ENCODE measurements around the gene CERS6.
"Not testable (repeated sequence)": the region's sequence is repeated elsewhere in the genome, so short reads cannot be mapped to it uniquely, and the experiment has no call there.

CERS6 gene

DNA sequence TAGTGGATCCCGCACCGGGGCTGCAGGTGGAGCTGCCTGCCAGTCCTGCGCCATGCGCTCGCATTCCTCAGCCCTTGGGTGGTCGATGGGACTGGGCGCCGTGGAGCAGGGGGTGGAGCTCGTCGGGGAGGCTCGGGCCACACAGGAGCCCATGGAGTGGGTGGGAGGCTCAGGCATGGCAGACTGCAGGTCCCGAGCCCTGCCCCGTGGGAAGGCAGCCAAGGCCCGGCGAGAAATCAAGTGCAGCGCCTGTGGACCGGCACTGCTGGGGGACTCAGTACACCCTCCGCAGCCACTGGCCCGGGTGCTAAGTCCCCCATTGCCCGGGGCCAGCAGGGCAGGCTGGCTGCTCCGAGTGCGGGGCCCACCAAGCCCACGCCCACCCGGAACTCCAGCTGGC, 201.3 kb downstream of the CERS6 start:
- H3K9ac ChIP-seq (ENCODE audit: low read length); H3K4me3 ChIP-seq (ENCODE audit: low read depth in 1 of 2, low read length in 2 of 2); H3K27ac ChIP-seq (ENCODE audit: low read depth, low read length); H3K9me3 ChIP-seq (ENCODE audit: low read length); H3K4me1 ChIP-seq (ENCODE audit: insufficient read depth, low read length); H3K36me3 ChIP-seq (ENCODE audit: insufficient read depth, low read length); H3K27me3 ChIP-seq (ENCODE audit: control insufficient read depth in 1 of 2, insufficient read depth in 2 of 2, low read length in 2 of 2): not testable (repeated sequence)

DNA sequence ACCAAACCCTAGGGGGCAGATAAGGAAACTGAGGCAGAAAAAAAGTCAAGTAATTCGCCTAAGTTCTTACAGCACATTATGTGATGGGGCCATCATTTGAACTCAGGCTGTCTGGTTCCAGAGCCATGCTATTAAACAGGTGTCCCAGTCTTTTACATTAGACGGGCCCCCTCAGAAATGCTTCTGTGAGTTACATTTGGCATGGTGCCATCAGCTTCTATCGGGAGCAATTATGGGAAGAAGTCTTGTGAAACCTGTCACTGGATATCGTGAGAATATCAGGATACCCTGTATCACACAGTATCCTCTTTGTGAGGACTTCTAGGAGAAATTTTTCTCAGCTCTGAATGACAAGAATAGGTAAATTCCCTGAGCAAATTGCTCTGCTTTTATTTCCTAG, 202.6 kb downstream of the CERS6 start:
- no peaks in the 10 kb centered on the region for H3K9me3 ChIP-seq (ENCODE audit: low read length)
- no peaks in the 10 kb centered on the region for H3K4me1 ChIP-seq (ENCODE audit: insufficient read depth, low read length)
- no peaks in the 10 kb centered on the region for H3K36me3 ChIP-seq (ENCODE audit: insufficient read depth, low read length)
- no peak overlapping the region for H3K9ac ChIP-seq (ENCODE audit: low read length)
- no peak overlapping the region for H3K27ac ChIP-seq (ENCODE audit: low read depth, low read length)
- H3K4me3 ChIP-seq (ENCODE audit: low read depth in 1 of 2, low read length in 2 of 2) = no peak overlapping the region
- no peaks in the 10 kb centered on the region for H3K27me3 ChIP-seq (ENCODE audit: control insufficient read depth in 1 of 2, insufficient read depth in 2 of 2, low read length in 2 of 2)

DNA sequence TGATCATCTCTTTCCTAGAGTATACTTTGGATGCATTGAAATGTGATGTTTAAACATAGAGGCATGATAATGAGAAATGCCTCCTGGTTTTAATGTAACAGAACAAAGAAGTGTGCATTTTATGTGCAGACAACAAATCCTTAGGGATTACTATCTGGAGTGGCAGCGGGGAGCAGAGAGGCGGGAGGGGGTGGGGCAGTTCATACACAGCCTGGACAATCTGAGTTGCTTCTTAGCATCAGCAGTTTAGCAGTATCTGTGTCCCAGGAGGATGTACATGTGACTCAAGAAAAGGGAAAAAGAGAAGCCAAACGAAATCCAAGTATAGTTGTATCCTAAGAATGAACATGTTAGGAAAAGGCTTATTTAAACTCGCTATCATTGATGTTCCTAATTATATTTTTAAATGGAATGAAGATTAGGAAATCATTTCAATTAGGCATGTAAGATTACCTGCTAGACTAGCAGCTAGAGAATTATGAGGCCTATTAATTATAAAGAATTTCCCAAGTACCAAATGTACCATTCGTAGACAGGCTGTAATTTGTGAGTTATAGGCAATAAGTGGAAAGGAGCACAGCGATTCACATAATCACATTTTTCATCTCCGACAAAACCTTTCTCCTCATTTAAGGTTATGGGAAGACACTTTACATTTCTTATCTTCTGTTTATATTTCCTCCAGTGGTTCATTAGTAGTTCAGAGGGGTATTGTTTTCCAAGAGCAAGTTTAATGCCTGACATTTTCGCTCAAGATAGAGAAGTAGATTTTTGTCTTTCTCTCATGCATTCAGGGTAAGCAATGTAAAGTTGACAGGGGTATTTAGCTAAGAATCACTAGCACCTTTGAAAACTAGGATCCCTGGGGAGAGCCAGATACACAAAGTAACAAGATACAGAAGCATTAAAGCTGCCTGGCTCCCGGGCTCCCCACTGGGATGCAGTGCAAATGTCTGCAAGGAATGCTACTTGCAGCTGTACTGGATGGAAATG, 205.1 kb downstream of the CERS6 start:
- Histone ChIP-seq H3K4me3 (ENCODE audit: low read depth in 1 of 2, low read length in 2 of 2) (no peak overlapping the region), H3K4me1 (ENCODE audit: insufficient read depth, low read length) (no peaks in the 10 kb centered on the region), H3K9ac (ENCODE audit: low read length) (no peak overlapping the region), H3K27me3 (ENCODE audit: control insufficient read depth in 1 of 2, insufficient read depth in 2 of 2, low read length in 2 of 2) (no peaks in the 10 kb centered on the region), H3K27ac (ENCODE audit: low read depth, low read length) (no peak overlapping the region), H3K9me3 (ENCODE audit: low read length) (no peaks in the 10 kb centered on the region), H3K36me3 (ENCODE audit: insufficient read depth, low read length) (no peaks in the 10 kb centered on the region)

DNA sequence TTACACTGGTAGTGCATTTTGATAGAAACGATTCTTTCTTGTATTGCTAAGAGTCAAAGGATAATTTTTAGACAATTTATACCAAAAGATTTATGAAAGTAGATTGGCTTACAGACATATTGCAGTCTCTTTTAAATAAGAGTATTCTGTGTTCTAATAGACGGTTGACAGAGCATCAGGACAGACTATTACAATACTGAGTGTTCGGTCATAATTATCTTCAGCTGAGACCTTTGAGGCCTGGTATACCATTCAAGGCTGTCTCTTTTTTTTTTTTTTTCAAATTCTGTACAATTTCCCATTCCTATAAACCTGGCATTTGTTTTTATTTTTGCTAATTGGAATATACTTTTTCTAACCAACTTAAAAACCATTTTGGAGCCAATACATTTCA, 205.8 kb downstream of the CERS6 start:
- Histone ChIP-seq H3K36me3 (ENCODE audit: insufficient read depth, low read length) (no peaks in the 10 kb centered on the region), H3K27ac (ENCODE audit: low read depth, low read length) (no peak overlapping the region), H3K9me3 (ENCODE audit: low read length) (no peaks in the 10 kb centered on the region), H3K4me3 (ENCODE audit: low read depth in 1 of 2, low read length in 2 of 2) (no peak overlapping the region), H3K27me3 (ENCODE audit: control insufficient read depth in 1 of 2, insufficient read depth in 2 of 2, low read length in 2 of 2) (no peaks in the 10 kb centered on the region), H3K4me1 (ENCODE audit: insufficient read depth, low read length) (no peaks in the 10 kb centered on the region), H3K9ac (ENCODE audit: low read length) (no peak overlapping the region)

DNA sequence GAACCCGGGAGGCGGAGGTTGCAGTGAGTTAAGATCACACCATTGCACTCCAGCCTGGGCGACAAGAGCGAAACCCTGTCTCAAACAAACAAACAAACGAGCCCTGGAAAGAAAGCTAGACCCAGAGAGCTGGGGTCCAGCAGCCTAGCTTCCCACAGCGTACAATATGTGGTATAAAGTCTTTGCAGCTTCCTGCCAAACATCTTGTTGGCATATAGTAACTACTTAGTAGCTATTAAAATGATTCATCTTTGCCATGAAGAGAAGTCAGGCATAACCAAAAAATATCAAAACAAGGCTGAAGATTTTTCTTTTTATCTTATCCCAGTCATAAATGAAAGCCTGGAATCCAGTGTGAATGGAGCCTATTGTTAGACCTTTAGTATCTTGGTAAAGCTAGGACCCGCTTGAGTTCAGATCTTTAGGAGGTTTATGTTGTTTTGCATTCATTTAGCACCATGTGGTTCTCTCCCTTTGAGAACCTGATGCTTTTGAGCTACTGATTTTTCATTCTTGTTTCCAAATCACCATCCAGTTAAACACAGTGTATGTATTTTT, 206.7 kb downstream of the CERS6 start:
- H3K9me3 ChIP-seq (ENCODE audit: low read length) = no peaks in the 10 kb centered on the region
- H3K27ac ChIP-seq (ENCODE audit: low read depth, low read length) = no peak overlapping the region
- H3K36me3 ChIP-seq (ENCODE audit: insufficient read depth, low read length) = no peaks in the 10 kb centered on the region
- H3K9ac ChIP-seq (ENCODE audit: low read length) = no peak overlapping the region
- no peaks in the 10 kb centered on the region for H3K27me3 ChIP-seq (ENCODE audit: control insufficient read depth in 1 of 2, insufficient read depth in 2 of 2, low read length in 2 of 2)
- no peaks in the 10 kb centered on the region for H3K4me1 ChIP-seq (ENCODE audit: insufficient read depth, low read length)
- H3K4me3 ChIP-seq (ENCODE audit: low read depth in 1 of 2, low read length in 2 of 2) = no peak overlapping the region

DNA sequence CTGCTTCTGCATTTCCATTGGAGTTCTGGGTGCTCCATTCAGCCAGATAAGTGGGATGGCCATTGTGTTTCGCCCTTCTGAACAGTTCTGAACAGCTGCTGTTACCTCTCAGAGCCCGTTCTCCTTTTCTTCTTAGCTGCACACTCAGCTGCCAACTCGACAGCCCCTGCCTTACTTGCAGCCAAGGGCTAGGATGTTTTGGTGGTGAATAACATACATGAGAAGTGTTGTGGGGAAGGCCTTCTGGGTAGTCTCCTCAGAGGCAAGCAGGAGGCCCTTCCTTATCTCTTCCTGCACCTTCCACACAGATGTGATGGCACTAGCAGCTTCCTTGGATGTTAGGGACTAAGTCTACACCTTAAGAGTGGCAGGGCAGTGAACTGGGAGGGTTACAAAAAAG, 207.9 kb downstream of the CERS6 start:
- Histone ChIP-seq H3K9ac (ENCODE audit: low read length) (no peak overlapping the region), H3K4me1 (ENCODE audit: insufficient read depth, low read length) (no peaks in the 10 kb centered on the region), H3K4me3 (ENCODE audit: low read depth in 1 of 2, low read length in 2 of 2) (no peak overlapping the region), H3K9me3 (ENCODE audit: low read length) (no peaks in the 10 kb centered on the region), H3K27me3 (ENCODE audit: control insufficient read depth in 1 of 2, insufficient read depth in 2 of 2, low read length in 2 of 2) (no peaks in the 10 kb centered on the region), H3K36me3 (ENCODE audit: insufficient read depth, low read length) (no peaks in the 10 kb centered on the region), H3K27ac (ENCODE audit: low read depth, low read length) (no peak overlapping the region)

- not testable (repeated sequence) for H3K36me3 ChIP-seq (ENCODE audit: insufficient read depth, low read length); H3K4me1 ChIP-seq (ENCODE audit: insufficient read depth, low read length); H3K27me3 ChIP-seq (ENCODE audit: control insufficient read depth in 1 of 2, insufficient read depth in 2 of 2, low read length in 2 of 2); H3K9me3 ChIP-seq (ENCODE audit: low read length); H3K9ac ChIP-seq (ENCODE audit: low read length); H3K27ac ChIP-seq (ENCODE audit: low read depth, low read length); H3K4me3 ChIP-seq (ENCODE audit: low read depth in 1 of 2, low read length in 2 of 2)
These were observed 208.6 kb downstream of the CERS6 start for GRCh38 chr2:168664715-168665114.

DNA sequence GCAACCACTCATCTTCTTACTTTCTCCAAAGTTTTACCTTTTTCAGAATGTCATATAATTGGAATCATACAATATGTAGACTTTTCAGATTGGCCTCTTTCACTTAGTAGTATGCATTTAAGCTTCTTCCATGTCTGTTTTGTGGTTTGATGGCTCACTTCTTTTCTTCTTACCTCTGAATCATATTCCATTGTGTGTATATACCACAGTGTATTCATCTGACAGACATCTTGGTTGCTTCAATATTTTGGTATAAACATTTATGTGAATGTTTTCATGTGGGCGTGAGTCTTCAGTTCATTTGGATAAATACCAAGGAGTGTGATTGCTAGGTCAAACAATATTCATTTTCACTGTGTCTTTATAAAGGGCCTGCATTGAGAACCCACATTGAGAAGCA, 210.3 kb downstream of the CERS6 start:
- Histone ChIP-seq H3K9ac (ENCODE audit: low read length) (no peak overlapping the region), H3K27ac (ENCODE audit: low read depth, low read length) (no peak overlapping the region), H3K36me3 (ENCODE audit: insufficient read depth, low read length) (no peaks in the 10 kb centered on the region), H3K4me3 (ENCODE audit: low read depth in 1 of 2, low read length in 2 of 2) (no peak overlapping the region), H3K27me3 (ENCODE audit: control insufficient read depth in 1 of 2, insufficient read depth in 2 of 2, low read length in 2 of 2) (no peaks in the 10 kb centered on the region), H3K4me1 (ENCODE audit: insufficient read depth, low read length) (no peaks in the 10 kb centered on the region), H3K9me3 (ENCODE audit: low read length) (no peaks in the 10 kb centered on the region)

DNA sequence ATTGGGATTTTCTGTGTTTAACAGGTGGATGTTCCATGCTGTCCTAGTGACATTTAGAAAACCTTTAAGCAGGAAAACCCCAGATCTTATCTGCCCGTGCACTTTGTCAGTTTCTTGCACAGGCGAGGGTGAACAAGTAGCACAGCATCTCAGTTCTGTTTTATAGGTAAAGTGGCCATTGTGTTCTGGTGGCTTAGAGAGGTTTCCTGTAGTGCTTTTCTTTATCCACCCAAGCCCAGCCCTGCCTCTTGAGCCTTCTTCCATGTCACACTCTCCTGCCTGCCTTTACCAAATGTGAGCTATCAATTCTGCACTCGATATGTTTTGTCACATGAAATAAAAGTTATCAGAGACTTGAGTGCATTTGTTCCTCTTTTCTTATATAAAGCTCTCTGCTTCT, 211.1 kb downstream of the CERS6 start:
- H3K27ac ChIP-seq (ENCODE audit: low read depth, low read length) = no peak overlapping the region
- H3K4me1 ChIP-seq (ENCODE audit: insufficient read depth, low read length) = no peaks in the 10 kb centered on the region
- no peak overlapping the region for H3K4me3 ChIP-seq (ENCODE audit: low read depth in 1 of 2, low read length in 2 of 2)
- no peaks in the 10 kb centered on the region for H3K9me3 ChIP-seq (ENCODE audit: low read length)
- H3K36me3 ChIP-seq (ENCODE audit: insufficient read depth, low read length) = no peaks in the 10 kb centered on the region
- no peak overlapping the region for H3K9ac ChIP-seq (ENCODE audit: low read length)
- H3K27me3 ChIP-seq (ENCODE audit: control insufficient read depth in 1 of 2, insufficient read depth in 2 of 2, low read length in 2 of 2) = no peaks in the 10 kb centered on the region

- Histone ChIP-seq H3K4me3 (ENCODE audit: low read depth in 1 of 2, low read length in 2 of 2) (no peak overlapping the region), H3K27me3 (ENCODE audit: control insufficient read depth in 1 of 2, insufficient read depth in 2 of 2, low read length in 2 of 2) (no peaks in the 10 kb centered on the region), H3K36me3 (ENCODE audit: insufficient read depth, low read length) (no peaks in the 10 kb centered on the region)
These were observed 213.1 kb downstream of the CERS6 start for GRCh38 chr2:168669151-168669550.

GRCh38 chr2:168670478-168670877, 214.4 kb downstream of the CERS6 start:
- Histone ChIP-seq H3K4me1 (ENCODE audit: insufficient read depth, low read length) (no peaks in the 10 kb centered on the region), H3K4me3 (ENCODE audit: low read depth in 1 of 2, low read length in 2 of 2) (no peak overlapping the region), H3K36me3 (ENCODE audit: insufficient read depth, low read length) (no peaks in the 10 kb centered on the region), H3K9ac (ENCODE audit: low read length) (no peak overlapping the region), H3K27me3 (ENCODE audit: control insufficient read depth in 1 of 2, insufficient read depth in 2 of 2, low read length in 2 of 2) (no peaks in the 10 kb centered on the region), H3K27ac (ENCODE audit: low read depth, low read length) (no peak overlapping the region), H3K9me3 (ENCODE audit: low read length) (no peaks in the 10 kb centered on the region)

More at GRCh38 chr2:168669151-168669550, 213.1 kb downstream of the CERS6 start:
- Histone ChIP-seq H3K4me1 (ENCODE audit: insufficient read depth, low read length) (no peaks in the 10 kb centered on the region), H3K27ac (ENCODE audit: low read depth, low read length) (no peak overlapping the region), H3K9me3 (ENCODE audit: low read length) (no peaks in the 10 kb centered on the region), H3K9ac (ENCODE audit: low read length) (no peak overlapping the region)

- Histone ChIP-seq H3K27ac (ENCODE audit: low read depth, low read length) (no peak overlapping the region), H3K9ac (ENCODE audit: low read length) (no peak overlapping the region), H3K4me3 (ENCODE audit: low read depth in 1 of 2, low read length in 2 of 2) (no peak overlapping the region), H3K4me1 (ENCODE audit: insufficient read depth, low read length) (no peaks in the 10 kb centered on the region), H3K27me3 (ENCODE audit: control insufficient read depth in 1 of 2, insufficient read depth in 2 of 2, low read length in 2 of 2) (no peaks in the 10 kb centered on the region), H3K36me3 (ENCODE audit: insufficient read depth, low read length) (no peaks in the 10 kb centered on the region), H3K9me3 (ENCODE audit: low read length) (no peaks in the 10 kb centered on the region)
These were observed 215.9 kb downstream of the CERS6 start for GRCh38 chr2:168671932-168672331.

All from muscle layer of colon (tissue), 2 donors.